Uterus (tissue), 4 donors: Measurements from ENCODE around the gene SLC66A2. TPM values are rescaled to one million over a fixed set of nuclear protein-coding genes. Genes with fewer than 3 reads are reported as not detected.
A peak's percentile ranks its signal among the peaks of the same experiment; 100 is the strongest.

ENCODE experiments used
- DNase-seq, 2 donors: peaks; one replicate each; pipeline ENCODE4 v3.0.0-alpha.2; 2019 to 2020
- H3K27ac ChIP-seq, 2 donors: fragments of 200-600 bp; sonication (generic); 1 replicate in 1 of 2; 2 replicates in 1 of 2; pipeline ENCODE4 v1.5.1; 2016 to 2018
- H3K27me3 ChIP-seq, 2 donors: fragments of 200-600 bp; sonication (generic); one replicate each; pipeline ENCODE4 v1.5.1; 2018 to 2019; ENCODE audit warnings: control low read depth in 1 of 2
- H3K36me3 ChIP-seq, 2 donors: fragments of 200-600 bp; sonication (generic); one replicate each; pipeline ENCODE4 v1.5.1; 2019; ENCODE audit warnings: control low read depth in 1 of 2
- H3K4me1 ChIP-seq, 2 donors: fragments of 200-600 bp; sonication (generic); one replicate each; pipeline ENCODE4 v1.5.1; 2018 to 2019; ENCODE audit warnings: control low read depth in 1 of 2
- H3K4me3 ChIP-seq, 2 donors: fragments of 200-600 bp; sonication (generic); 1 replicate in 1 of 2; 2 replicates in 1 of 2; pipeline ENCODE4 v1.5.1; 2018 to 2019; ENCODE audit warnings: mild to moderate bottlenecking in 1 of 2
- H3K9me3 ChIP-seq, 2 donors: fragments of 200-600 bp; sonication (generic); one replicate each; pipeline ENCODE4 v1.5.1; 2019; ENCODE audit warnings: control low read depth in 1 of 2
- CTCF ChIP-seq, 4 experiments: fragments of 200-600 bp in 2 of 4; fragments of 450-650 bp in 2 of 4; sonication (generic) in 2 of 4; IDR thresholded peaks; one replicate each; pipeline ENCODE4 v1.5.1; 2016 to 2019; ENCODE audit warnings: antibody characterized with exemption in 4 of 4, mild to moderate bottlenecking in 2 of 4, moderate library complexity in 1 of 4
- POLR2A ChIP-seq, 2 donors: fragments of 450-650 bp; IDR thresholded peaks; one replicate each; pipeline ENCODE4 v1.6.1; 2016; ENCODE audit warnings: antibody characterized with exemption in 2 of 2, mild to moderate bottlenecking in 1 of 2, moderate library complexity in 1 of 2
- intact Hi-C: fragments of 100-400 bp; cut with DNase I; formaldehyde crosslinking; loops from one replicate; pipeline ENCODE4 v1.15.1; 2023; ENCODE audit warnings: low total_unique reads
- total RNA-seq, 4 donors: library from RNA; depleted of rRNA in 3 of 4; stranded (reverse); fragments of >200 nt in 3 of 4; gene quantifications; one replicate each; pipeline versions ENCODE4 v1.1.0 to v1.2.4, GENCODE V29; 2014 to 2023
- donor health status: DM: yes; HTN: yes; CAD: no.

Gene SLC66A2
- total RNA-seq, 4 donors from 2014 or later, result 20.3 to 42.5 (median 32.5) TPM

GRCh38 chr18:79905389-79905911 lies 46.0 kb downstream of the SLC66A2 start:
- no peaks in the 10 kb centered on the region for H3K36me3 ChIP-seq
- peaks cover 0 to 11% of the 10 kb centered on the region in 2 donors for H3K9me3 ChIP-seq
- no peaks in the 10 kb centered on the region for H3K27me3 ChIP-seq
- intact Hi-C loops, result no loop called here
- no peak for TF ChIP-seq POLR2A (IDR thresholded peaks at IDR 0.05)
- no peak for TF ChIP-seq CTCF (IDR thresholded peaks at IDR 0.05)
- H3K4me1 ChIP-seq, result no peaks in the 10 kb centered on the region
- peak in 1 of 2 donors; percentile 16 for DNase-seq
- no peak overlapping the region for H3K4me3 ChIP-seq
- H3K27ac ChIP-seq, result no peak overlapping the region

- Histone ChIP-seq H3K36me3 (no peaks in the 10 kb centered on the region), H3K9me3 (peaks cover 0 to 11% of the 10 kb centered on the region in 2 donors), H3K4me3 (no peak overlapping the region), H3K27ac (no peak overlapping the region), H3K4me1 (no peaks in the 10 kb centered on the region), H3K27me3 (no peaks in the 10 kb centered on the region)
- no peak for TF ChIP-seq CTCF (IDR thresholded peaks at IDR 0.05)
- peak in 1 of 2 donors; percentile 8 for DNase-seq
- intact Hi-C loops, result no loop called here
These were observed 46.9 kb downstream of the SLC66A2 start for GRCh38 chr18:79904357-79905147.

- Histone ChIP-seq H3K27me3 (no peaks in the 10 kb centered on the region), H3K4me3 (no peak overlapping the region), H3K9me3 (peaks cover 0 to 14% of the 10 kb centered on the region in 2 donors), H3K27ac (no peak overlapping the region), H3K36me3 (no peaks in the 10 kb centered on the region), H3K4me1 (no peaks in the 10 kb centered on the region)
- DNase-seq, result peak in 1 of 2 donors; percentile 12
- TF ChIP-seq CTCF (IDR thresholded peaks at IDR 0.05) (no peak), POLR2A (IDR thresholded peaks at IDR 0.05) (no peak)
- intact Hi-C loops, result no loop called here
These were observed 47.6 kb downstream of the SLC66A2 start for GRCh38 chr18:79903787-79904356.

- peaks cover 0 to 15% of the 10 kb centered on the region in 2 donors for H3K9me3 ChIP-seq
- no peaks in the 10 kb centered on the region for H3K27me3 ChIP-seq
- H3K36me3 ChIP-seq, result no peaks in the 10 kb centered on the region
- no peak overlapping the region for H3K27ac ChIP-seq
- no peaks in the 10 kb centered on the region for H3K4me1 ChIP-seq
- no peak for TF ChIP-seq POLR2A (IDR thresholded peaks at IDR 0.05)
- TF ChIP-seq CTCF (IDR thresholded peaks at IDR 0.05), result no peak
- DNase-seq, result peak in 1 of 2 donors; percentile 10
- intact Hi-C loops, result no loop called here
- no peak overlapping the region for H3K4me3 ChIP-seq
These were observed 48.3 kb downstream of the SLC66A2 start for GRCh38 chr18:79903071-79903635.

GRCh38 chr18:79902640-79903039 lies 48.8 kb downstream of the SLC66A2 start:
- H3K27me3 ChIP-seq, result no peaks in the 10 kb centered on the region
- no peak overlapping the region for H3K4me3 ChIP-seq
- no peak for TF ChIP-seq CTCF (IDR thresholded peaks at IDR 0.05)
- TF ChIP-seq POLR2A (IDR thresholded peaks at IDR 0.05), result no peak
- DNase-seq, result peak in 1 of 2 donors; percentile 6
- peaks cover 0 to 15% of the 10 kb centered on the region in 2 donors for H3K9me3 ChIP-seq
- intact Hi-C loops, result no loop called here
- H3K36me3 ChIP-seq, result no peaks in the 10 kb centered on the region
- H3K4me1 ChIP-seq, result no peaks in the 10 kb centered on the region
- no peak overlapping the region for H3K27ac ChIP-seq
